ENCODE results near the gene SHROOM3. TPM values are rescaled to one million over a fixed set of nuclear protein-coding genes. Genes with fewer than 3 reads are reported as not detected.

Gene SHROOM3
- total RNA-seq, 1 donor from 2014 or later: 25.0 TPM

DNA sequence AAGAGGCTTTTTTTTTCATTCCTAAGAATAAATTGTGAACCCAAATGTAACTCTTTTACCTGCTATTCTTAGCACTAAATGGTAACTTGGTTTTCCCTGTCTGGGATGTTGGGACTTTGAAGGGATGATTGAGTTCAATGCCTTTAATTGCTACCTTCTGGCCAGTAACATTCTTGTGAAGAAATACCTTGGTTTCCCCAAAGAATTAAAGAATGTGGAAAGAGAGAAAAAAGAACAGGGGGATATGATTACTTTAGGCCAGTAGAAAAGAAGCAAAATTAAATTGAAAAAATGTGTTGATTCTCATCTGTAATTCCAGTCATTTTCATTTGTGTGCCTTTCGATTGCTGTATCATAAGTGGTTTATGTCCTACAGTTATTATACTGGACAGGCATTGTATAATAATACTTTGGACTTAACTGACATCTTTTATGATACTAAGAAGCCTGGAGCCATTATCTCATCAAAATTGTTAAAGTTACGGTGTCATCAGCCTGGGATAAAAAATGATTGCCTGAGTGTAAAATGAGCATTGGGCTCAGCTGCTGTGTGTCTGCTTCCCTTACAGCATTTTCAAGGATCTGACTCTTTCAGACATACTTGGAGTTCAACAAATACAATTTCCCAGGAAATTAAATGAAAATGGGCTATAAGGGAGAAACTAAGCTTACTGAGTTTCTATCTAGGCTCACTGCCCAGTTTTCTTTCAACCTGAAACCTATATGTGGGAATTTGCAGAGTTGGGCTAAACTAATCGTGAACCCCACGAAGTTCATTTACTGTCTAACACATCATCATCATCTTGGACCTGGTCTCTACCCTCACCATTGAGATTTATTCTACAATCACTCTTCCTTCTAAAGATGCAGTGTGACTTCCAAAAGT lies 146.3 kb downstream of the SHROOM3 start:
- intact Hi-C loops (cut with DNase I): loop anchor here (5.0 to 10.0 kb wide), 3 partner anchors 57 to 363 kb away; partner anchors contain the start of gene SEPTIN11
- DNase-seq (ENCODE audit: low spot score): no peak

DNA sequence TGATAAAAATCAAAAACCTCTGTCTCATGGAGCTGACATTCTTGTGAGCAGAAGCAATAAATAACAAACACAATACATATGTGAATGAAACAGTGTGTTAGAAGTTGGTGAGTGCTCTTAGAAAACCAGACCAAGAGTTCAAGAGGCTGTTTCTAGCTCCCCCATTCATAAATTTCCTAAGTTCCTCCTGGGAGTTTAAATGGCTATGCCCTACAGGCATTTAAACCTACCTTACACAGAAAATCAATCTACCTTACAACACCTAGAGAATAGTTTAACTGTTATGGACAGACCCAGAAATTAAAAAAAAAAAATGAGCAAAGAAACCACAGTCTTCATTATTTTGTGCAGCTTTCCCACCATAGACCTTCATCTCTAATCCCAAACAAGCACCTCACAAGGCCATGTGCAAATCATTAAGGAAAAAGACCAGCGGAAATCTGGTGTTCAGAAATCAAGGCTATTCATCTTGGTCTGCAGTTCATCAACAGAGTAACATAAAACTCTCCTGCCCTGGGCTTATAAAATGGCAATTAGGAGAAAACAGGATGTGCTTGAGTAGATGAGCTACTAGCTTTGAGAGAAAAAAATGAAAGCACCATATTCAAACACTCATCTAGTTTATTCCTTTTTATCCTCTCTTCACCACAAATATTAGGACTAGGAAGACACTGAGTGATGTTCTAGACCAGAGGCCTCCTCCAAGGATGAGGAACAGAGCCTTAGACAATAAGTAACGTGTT lies 147.2 kb downstream of the SHROOM3 start:
- intact Hi-C loops (cut with DNase I): loop anchor here (5.0 to 10.0 kb wide), 3 partner anchors 57 to 363 kb away; partner anchors contain the start of gene SEPTIN11

DNA sequence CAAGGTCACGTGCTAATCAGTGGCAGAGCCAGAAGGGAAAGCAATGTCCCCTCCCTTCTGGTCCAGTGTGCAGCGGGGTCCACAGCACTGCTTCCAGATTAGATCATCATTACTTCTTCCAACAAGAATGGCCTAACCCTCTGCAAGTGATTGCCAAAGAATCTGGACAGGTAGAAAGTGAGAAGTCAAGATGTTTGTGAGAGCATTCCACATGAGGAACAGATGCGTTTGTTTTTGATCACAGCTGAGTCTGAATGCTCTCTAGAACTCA lies 147.7 kb downstream of the SHROOM3 start:
- no peak for DNase-seq (ENCODE audit: low spot score)
- intact Hi-C loops (cut with DNase I): loop anchor here (5.0 to 10.0 kb wide), 3 partner anchors 58 to 362 kb away; partner anchors contain the start of gene SEPTIN11

More for the DNA sequence above, 147.2 kb downstream of the SHROOM3 start:
- DNase-seq (ENCODE audit: low spot score): no peak

DNA sequence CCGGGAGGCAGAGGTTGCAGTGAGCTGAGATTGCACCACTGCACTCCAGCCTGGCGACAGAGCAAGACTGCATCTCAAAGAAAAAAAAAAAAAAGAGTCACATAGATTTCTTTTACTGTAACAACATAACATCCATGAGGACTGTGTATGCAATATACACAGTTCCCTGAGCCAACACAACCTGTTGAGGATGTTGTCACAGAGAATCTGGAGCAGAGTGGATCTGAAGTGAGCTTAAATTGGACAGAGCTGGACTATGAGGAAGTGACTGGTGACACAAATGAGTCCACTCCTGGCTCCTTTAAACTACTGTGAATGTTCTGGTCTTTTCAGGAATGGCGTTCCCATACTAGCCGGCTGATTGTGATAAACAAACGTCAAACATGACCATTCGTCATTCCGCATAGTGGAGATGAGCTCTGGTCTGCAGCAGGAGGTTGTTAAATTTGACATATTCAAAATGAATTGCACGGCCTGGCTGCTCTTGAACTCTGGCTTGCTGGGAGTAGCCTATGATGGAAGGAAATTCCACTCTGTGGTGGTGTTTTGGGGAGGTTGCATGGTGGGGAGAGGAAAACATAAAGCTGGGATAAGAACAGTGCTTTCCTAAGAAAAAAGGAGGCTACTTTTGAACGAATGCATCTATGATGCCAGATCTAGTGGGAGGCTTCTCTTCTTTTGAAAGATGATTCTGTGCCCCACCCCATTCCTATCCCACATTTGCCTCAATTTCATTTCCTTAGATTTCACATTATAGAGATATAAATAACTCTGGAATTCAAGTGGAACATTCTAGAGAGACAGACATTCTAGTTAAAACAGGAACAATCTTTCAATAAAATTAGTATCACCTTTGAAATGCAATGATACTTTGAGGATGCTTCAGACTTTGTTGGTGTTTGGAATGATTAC lies 149.5 kb downstream of the SHROOM3 start:
- no peak for DNase-seq (ENCODE audit: low spot score)
- intact Hi-C loops (cut with DNase I): loop anchor here (5.0 to 10.0 kb wide), 4 partner anchors 60 to 360 kb away; partner anchors contain the start of gene SEPTIN11

DNA sequence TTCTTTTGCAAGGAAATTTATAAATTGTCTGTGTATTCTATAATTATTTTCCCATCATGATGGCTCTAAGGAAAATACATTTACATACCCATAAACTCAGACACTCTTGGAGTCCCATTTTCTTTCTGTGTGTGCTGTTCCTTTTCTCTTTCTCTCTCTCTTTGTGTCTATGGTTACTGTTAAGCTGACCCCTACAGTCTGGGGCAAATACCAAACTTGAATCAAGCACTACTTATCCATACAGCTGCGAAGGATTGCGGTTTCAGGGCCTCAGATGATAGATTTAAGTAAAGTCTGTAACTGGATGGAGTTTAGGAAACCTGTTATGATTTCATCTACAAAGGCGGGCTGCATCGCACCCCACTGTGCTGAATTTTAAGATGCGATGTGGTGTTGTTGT lies 150.2 kb downstream of the SHROOM3 start:
- no peak for DNase-seq (ENCODE audit: low spot score)
- intact Hi-C loops (cut with DNase I): loop anchor here (5.0 to 10.0 kb wide), 3 partner anchors 60 to 360 kb away; partner anchors contain the start of gene SEPTIN11

DNA sequence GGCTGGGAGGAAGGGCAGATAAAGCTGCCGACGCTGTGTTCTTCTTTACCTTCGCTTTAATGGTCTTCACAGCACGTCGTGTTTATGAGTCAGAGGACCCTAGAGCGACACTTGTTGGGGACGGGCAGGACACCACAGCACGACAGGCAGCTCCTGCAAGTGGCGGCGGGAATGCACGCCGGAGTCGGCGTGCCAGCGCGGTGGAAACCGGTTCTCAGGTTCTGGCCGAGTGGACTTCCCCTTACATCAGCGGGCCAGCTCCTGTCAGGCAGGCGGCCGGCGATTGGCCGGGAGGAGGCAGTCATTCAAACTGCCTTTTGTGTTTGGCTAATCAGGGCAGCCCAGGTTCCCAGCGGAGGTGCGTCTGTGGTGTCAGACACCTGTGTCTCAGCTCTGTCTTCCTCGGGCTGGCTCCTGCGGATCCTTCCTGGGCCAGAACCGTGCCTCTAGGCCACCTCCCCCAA lies 150.9 kb downstream of the SHROOM3 start:
- peak; percentile 88 for DNase-seq (ENCODE audit: low spot score)
- intact Hi-C loops (cut with DNase I): loop anchor here (5.0 to 10.0 kb wide), 3 partner anchors 61 to 359 kb away; partner anchors contain the start of gene SEPTIN11

DNA sequence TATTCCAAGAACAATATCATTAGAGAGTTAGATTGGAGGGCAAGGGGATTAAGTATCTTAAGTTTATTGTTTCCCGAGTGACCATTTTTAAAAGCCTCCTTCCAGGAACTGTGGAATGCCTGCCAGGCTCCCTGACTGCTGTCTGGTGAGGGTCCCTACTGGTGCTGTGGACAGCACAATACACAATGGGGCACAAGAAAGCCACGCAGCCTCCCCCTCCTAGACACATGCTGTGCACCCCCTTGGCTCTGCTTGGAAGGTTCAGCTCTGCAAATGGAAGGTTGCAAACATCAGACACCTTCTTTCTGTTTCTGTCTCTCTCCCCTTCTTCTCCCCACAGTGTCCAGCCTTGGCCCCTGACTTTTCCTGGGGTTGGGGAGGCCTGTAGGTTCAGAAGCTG lies 153.2 kb downstream of the SHROOM3 start:
- no peak for DNase-seq (ENCODE audit: low spot score)
- intact Hi-C loops (cut with DNase I): loop anchor here (5.0 to 10.0 kb wide), 3 partner anchors 63 to 357 kb away; partner anchors contain the start of gene SEPTIN11

DNA sequence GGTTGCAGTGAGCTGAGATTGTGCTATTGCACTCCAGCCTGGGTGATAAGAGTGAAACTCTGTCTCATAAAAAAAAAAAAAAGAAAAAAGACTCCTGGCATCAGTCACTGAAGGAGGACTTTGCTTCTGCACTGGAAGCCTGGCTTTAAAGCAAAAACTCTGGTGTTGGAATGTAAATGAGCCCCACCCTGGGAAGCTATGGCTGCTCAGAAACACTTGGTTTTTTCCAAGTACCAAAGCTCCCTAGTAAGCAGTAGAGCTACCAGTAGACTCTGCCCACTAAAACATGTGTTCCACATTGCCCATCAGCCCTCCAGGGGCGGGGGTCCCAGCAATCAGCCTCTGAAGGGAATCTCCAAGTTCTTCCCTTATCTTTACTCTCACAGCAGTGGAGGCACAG lies 154.4 kb downstream of the SHROOM3 start:
- intact Hi-C loops (cut with DNase I): loop anchor here (5.0 to 10.0 kb wide), 3 partner anchors 65 to 355 kb away; partner anchors contain the start of gene SEPTIN11
- DNase-seq (ENCODE audit: low spot score): no peak

DNA sequence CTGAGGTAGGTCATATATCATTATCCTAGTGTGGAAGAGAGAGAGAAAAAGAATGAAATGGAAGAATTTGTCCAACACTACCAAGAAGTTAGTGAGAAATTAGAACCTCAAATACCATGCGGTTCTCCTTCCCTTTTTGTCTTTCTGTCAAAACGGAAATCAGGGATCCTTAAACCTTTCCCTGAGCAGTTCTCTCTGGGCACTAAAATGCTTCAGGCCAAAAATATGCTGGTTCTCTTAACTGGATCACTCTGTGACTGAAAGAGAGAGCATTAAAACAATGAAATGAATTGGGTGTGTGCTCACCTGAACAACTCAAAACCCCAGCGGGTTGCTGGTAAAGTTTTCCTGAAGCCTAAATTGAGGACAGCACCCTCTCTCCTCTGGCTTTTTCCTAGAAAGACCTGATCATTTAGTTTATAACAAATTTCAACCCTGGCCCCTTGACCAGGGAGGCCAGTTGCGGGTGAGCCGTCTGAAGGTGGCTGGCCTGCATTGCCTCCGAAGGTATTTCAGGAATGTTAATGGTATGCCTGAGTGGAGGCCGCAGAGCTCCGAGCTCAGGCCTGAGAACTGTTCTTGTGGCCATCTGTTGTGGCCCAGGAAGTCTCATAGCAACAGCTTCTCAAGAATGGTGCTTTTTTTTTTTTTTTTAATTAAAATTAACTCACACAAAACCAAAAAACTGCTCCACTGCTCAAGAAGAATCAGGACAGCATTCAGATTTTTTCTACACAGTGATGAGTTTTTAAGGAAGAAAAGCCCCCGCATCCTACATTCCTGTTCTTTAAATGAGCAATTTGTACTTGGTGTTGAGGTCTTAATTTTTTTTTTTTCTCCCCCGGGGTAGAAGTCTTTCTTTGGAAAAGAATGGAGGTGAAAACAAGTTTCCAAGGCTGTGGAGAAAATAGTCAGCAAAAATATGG lies 155.1 kb downstream of the SHROOM3 start:
- no peak for DNase-seq (ENCODE audit: low spot score)
- intact Hi-C loops (cut with DNase I): loop anchor here (5.0 to 10.0 kb wide), 4 partner anchors 65 to 355 kb away; partner anchors contain the start of gene SEPTIN11

DNA sequence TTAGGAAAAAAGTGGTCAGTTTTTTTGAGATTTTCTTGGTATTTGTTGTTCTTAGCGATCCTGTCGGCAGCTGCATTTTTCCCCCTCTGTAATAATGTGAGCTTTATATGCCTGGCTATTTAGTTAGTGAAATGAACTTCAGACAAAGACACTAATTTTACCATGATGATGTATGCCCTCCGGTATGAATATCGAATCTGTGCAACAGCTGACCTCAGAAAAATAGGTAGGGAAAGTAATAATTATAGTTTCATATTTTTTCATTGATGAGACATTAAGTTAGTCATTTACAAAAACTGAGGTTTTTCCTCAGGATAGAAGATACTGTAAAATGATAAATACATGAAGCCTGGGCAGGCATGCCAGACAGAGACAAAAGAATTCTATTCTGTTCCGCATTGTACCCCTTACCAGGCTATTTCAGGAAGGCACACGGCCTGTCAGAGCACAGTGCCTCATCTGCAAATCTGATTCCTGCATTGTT lies 155.8 kb downstream of the SHROOM3 start:
- DNase-seq (ENCODE audit: low spot score): no peak
- intact Hi-C loops (cut with DNase I): loop anchor here (5.0 kb wide), 1 partner anchor 164 kb away; no protein-coding TSS in a partner anchor

DNA sequence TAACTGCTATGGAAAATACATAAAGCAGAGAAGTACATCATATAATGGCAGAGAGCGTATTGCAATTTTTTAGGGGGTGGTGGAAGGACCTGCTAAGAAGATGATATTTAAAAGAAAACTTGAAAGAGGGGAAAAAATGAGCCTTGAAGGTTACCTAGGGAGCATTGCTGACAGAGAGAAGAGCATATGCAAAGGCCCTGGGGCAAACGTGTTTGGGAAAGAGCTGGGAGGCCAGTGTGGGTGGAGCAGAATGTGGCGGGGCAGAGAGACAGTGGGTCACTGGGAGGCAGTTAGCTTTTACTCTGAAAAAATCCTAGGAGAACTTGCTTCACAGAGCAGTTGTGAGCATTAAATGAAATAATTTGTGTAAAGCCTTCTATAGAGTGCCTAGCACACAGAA lies 157.0 kb downstream of the SHROOM3 start:
- DNase-seq (ENCODE audit: low spot score): no peak
- intact Hi-C loops (cut with DNase I): loop anchor here (5.0 kb wide), 1 partner anchor 165 kb away; no protein-coding TSS in a partner anchor

DNA sequence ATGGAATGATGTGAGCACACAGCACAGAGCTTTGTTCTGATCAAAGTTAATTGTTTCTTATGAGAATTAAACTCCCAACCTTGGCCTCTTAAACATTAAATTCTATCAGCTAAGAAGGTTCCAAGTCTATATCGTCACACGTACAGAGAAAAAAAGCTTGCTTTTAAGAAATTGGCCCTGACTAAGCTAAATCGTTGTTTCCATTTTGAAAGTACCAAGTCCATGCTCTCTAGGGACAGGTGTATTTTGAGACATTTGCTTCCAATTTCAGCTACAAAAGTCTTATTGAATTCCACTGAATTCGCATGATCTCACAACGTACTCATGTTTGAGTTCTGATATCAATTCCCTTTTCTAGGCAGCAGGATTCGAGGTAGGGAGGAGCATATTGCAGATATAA lies 157.4 kb downstream of the SHROOM3 start:
- intact Hi-C loops (cut with DNase I): loop anchor here (5.0 kb wide), 1 partner anchor 165 kb away; no protein-coding TSS in a partner anchor
- DNase-seq (ENCODE audit: low spot score): no peak

DNA sequence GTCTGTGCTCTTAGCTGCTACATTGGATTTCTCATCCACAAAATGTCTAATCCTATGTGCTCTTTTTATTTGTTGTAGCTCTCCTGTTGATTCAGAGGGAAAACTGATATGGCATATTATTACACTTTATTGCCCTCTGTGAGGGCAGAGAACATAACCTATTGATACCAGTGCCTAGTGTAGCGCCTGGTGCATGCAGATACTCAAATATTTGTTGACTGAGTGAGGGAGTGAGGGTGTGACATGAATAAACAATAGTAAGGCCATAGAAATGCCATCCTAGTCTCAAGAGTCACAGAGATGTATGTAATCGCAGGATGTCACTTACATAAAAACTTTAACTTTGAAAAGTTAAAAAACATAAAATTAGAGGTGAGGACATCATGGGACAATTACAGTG lies 159.1 kb downstream of the SHROOM3 start:
- DNase-seq (ENCODE audit: low spot score): no peak
- intact Hi-C loops (cut with DNase I): loop anchor here (5.0 kb wide), 1 partner anchor 167 kb away; no protein-coding TSS in a partner anchor

DNA sequence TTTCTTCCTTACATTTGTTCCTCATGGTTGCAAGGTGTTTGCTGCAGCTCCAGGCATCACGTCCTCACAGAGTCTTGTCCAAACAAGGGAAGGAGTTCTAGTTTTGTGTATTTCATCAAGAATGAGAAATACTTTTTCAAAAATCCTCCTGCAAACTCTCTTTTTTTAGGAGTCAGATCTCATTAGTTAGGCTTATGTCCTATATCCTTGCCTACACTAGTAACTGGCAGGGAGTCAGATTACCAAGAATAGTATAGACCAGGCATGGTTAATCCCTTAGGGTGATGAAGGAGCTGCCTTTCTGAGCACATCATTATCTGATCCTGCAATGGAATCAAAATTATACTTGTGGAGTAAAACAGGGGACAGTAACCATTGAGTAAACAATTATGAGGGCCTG lies 160.4 kb downstream of the SHROOM3 start:
- intact Hi-C loops (cut with DNase I): no loop called here
- DNase-seq (ENCODE audit: low spot score): no peak

DNA sequence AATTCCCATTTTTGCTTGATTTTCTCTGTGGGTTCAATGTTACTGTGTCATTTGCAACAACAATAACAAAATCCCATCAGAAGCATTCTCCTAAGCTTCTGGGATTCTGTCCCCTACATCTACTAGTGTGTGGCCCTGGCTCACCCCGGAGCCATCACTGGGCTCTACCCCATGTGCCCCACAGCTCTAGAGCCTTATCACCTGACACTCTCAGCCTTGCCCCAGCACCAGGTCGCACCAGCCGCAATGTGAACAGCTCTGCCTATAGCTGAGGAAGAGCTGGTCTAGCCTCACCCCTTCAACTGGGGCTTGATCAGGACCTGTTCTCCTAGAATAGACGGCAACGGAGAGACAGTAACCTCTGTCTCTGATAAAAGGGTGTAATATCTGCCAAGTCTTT lies 161.7 kb downstream of the SHROOM3 start:
- intact Hi-C loops (cut with DNase I): no loop called here
- DNase-seq (ENCODE audit: low spot score): no peak

DNA sequence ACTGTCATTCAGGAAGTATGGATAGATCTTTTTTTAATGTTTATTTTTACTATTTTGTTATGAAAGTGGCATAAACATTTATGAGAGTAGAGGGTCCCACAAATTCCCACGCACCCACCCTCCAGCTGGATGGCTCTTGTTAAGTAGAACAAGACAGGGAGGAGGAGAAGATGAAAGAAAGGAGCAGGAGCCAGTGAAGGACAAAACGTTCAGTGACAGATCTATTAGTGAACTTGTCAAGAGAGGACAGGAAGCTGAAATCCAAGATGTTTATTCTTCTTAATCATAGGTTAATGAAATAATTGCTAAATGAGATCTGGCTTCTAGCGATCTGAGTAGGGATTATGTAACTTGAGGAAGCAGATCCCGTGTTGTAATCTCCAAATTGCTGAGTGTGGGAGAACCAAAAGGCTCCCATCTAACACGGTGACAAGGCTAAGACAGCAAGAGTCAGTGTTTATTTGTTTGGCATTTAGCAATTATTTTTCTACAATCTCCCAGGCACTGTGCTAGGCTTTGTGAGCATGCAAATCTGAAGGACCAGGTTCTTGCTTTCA lies 162.5 kb downstream of the SHROOM3 start:
- intact Hi-C loops (cut with DNase I): no loop called here
- no peak for DNase-seq (ENCODE audit: low spot score)

DNA sequence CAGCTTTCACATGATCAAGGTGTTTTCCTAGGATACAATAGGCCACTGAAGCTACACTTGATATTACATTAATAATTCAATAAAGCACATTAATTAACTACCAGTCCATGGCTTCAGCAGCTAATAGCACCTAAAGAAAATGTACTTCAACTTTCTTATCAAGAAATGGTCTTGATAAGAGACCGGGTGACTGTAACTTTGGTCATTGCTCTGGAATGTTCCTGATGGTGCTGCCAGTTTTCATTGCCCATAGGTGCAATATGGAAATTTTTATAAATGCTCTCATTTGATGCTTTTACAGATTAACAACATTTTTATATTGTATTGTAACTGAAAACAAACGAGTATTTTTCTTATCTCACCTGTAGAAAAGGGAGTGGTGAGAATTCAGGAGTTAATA lies 165.4 kb downstream of the SHROOM3 start:
- DNase-seq (ENCODE audit: low spot score): no peak
- intact Hi-C loops (cut with DNase I): no loop called here
